ENCODE measurements around the gene CHPF. TPM values are rescaled to one million over a fixed set of nuclear protein-coding genes. Genes with fewer than 3 reads are reported as not detected.

The CHPF gene
- total and polyA plus RNA-seq, 10 of the 15 experiments (the other 5 are each of a cell fraction or from before 2014, with no cell fraction given), result 0.09 to 17.4 (median 8.3) TPM; not detected in 1

DNA sequence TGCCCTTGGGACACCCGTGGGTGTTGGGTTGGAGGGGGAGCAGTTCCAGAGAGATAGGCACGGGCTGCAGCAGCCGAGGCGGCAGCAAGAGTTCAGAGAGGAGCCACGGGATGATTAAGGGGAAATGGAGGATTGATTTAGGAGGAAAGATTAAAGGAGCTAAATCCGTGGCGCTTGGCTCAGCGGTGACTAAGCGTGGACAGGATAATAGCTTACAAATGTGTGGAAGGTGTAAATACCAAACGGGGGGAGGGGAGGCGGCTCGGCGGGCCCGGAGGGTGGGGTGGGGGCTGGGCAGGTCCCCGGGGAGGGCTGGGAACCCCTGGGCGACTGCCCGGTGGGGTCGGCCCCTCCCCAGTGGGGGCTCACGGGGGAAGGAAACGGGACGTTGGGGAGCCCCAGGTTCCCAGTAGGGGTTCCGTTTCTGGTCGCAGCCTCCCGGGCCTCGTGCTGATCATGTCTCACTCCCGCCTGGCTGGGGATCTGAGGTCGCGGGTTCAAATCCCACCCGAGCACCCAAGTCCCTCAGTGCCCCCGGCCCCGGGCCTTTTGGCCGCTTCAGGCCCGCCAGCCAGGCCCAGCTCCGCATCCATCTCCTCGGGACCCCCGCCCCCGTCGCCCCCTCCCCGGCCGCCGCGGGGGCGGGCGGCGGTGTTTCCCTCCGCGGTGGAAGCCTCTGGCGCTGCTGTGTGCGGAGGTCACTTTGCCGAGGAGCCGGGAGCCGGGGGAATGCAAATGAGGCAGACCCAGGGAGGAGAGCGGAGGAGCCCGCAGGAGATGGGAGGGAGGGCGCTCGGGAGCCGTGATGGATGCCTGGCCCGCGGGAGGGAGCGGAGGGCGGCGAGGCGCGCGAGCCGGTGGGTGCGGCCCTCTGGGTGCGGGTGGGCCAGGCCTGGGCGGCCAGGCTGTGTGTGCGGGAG, 21.2 kb downstream of the CHPF start:
- ATAC-seq (no peak), FAIRE-seq (no peak), DNase-seq (ENCODE audit: low read depth, low spot score) (no peak)
- WGBS (ENCODE audit: insufficient coverage, insufficient replicate concordance, low lambda C conversion rate, missing lambda C conversion rate), result 6% methylated on average over 32 of the region's 70 CpGs
- CTCF ChIA-PET, result interaction anchor here (1.2 to 10.8 kb wide), 2 partner anchors 18 to 26 kb away, joined by 3 to 224 read pairs; partner anchors contain the start of gene GMPPA
- no peak overlapping the region for H3K9ac ChIP-seq (ENCODE audit: control insufficient read depth, insufficient read depth, low read length)
- H3K4me2 ChIP-seq (ENCODE audit: control insufficient read depth, insufficient read depth), result no peak overlapping the region
- POLR2A ChIA-PET, result no interaction called here
- no peaks in the 10 kb centered on the region for H3K4me1 ChIP-seq (ENCODE audit: control insufficient read depth, insufficient read depth, low read length)
- H3K27ac ChIP-seq (ENCODE audit: control insufficient read depth, insufficient read depth), result no peak overlapping the region
- H3K27me3 ChIP-seq (replicated peaks in 1 of 2; ENCODE audit: control insufficient read depth in 2 of 2, insufficient read depth in 2 of 2, low read length in 1 of 2), result peaks cover 18% of the 10 kb centered on the region in 2 experiments
- H3K9me3 ChIP-seq (replicated peaks; ENCODE audit: control insufficient read depth, insufficient read depth, low read length), result no peaks in the 10 kb centered on the region
- in situ Hi-C loops (cut with MboI) (no loop called here), intact Hi-C loops (cut with micrococcal nuclease; ENCODE audit: unreplicated experiment) (no loop called here)
- SMC1A ChIA-PET (ENCODE audit: uncharacterized antibody, unreplicated experiment), result interaction anchor here (0.9 kb wide), 1 partner anchor 8 kb away, joined by 3 read pairs; no protein-coding TSS in a partner anchor
- H3K79me2 ChIP-seq (ENCODE audit: control insufficient read depth, insufficient read depth, low read length), result no peaks in the 10 kb centered on the region
- no peak overlapping the region for H3K4me3 ChIP-seq
- no peaks in the 10 kb centered on the region for H3K36me3 ChIP-seq (ENCODE audit: control insufficient read depth in 2 of 2, insufficient read depth in 2 of 2, low read length in 1 of 2)
- RAD21 ChIA-PET (ENCODE audit: unreplicated experiment), result no interaction called here
- no TSS peak for BruUV-seq (replicated peaks)
- H2AFZ ChIP-seq (ENCODE audit: control insufficient read depth, low read depth, low read length), result no peak overlapping the region
- TF ChIP-seq SUZ12 (IDR thresholded peaks at IDR 0.05; ENCODE audit: unreplicated experiment) (peak; percentile 91), STAT3 (IDR thresholded peaks at IDR 0.05; ENCODE audit: low read depth, low read length) (no peak)
- H4K20me1 ChIP-seq (ENCODE audit: control insufficient read depth, insufficient read depth), result no peaks in the 10 kb centered on the region

DNA sequence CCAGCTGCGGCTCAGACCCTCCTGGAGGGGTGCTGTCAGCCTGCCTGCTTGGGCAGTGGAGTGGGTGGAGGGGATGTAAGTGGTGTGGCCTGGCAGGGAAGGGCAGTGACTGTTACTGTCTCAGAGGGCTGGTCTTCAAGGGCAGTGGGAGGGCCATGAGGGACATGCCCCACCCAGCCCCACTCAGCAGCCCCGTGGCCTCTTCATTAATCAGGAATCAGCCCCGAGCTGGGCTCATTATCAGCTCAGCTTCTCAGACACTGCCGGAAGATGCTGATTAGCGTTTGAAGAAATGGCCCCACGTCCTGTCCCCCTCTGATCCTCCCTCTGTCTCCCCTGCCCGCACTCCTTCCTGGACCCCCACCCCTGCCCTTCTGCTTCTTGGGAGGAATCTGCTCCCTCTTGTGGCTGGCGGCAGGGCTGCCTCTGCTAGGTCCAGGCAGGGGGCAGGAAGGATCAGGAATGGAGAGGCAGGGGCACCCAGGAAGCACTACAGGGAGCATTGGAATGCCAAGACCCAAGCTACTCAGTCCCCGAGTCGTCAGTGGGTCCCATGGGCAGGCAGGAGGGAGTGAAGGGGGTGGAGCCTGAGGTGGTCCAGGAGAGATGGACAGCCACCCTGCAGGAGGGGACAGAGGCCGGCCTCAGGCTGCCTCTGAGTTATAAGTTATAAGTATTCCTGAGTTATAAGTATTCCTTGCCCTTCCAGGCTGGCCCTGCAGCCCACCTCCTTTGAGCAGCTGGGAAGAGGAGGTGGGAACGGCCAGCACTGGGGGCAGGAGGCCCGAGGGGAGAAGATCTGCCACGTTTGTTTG, 22.3 kb downstream of the CHPF start:
- Histone ChIP-seq H3K36me3 (ENCODE audit: control insufficient read depth in 2 of 2, insufficient read depth in 2 of 2, low read length in 1 of 2) (no peaks in the 10 kb centered on the region), H4K20me1 (ENCODE audit: control insufficient read depth, insufficient read depth) (no peaks in the 10 kb centered on the region), H3K79me2 (ENCODE audit: control insufficient read depth, insufficient read depth, low read length) (no peaks in the 10 kb centered on the region), H3K4me2 (ENCODE audit: control insufficient read depth, insufficient read depth) (no peak overlapping the region), H3K9ac (ENCODE audit: control insufficient read depth, insufficient read depth, low read length) (no peak overlapping the region), H3K27ac (ENCODE audit: control insufficient read depth, insufficient read depth) (no peak overlapping the region), H3K9me3 (replicated peaks; ENCODE audit: control insufficient read depth, insufficient read depth, low read length) (no peaks in the 10 kb centered on the region), H3K4me1 (ENCODE audit: control insufficient read depth, insufficient read depth, low read length) (no peaks in the 10 kb centered on the region), H2AFZ (ENCODE audit: control insufficient read depth, low read depth, low read length) (no peak overlapping the region), H3K27me3 (replicated peaks in 1 of 2; ENCODE audit: control insufficient read depth in 2 of 2, insufficient read depth in 2 of 2, low read length in 1 of 2) (peaks cover 16 to 20% of the 10 kb centered on the region in 2 experiments), H3K4me3 (no peak overlapping the region)
- BruUV-seq (replicated peaks), result no TSS peak
- 9% methylated on average over 8 of the region's 14 CpGs for WGBS (ENCODE audit: insufficient coverage, insufficient replicate concordance, low lambda C conversion rate, missing lambda C conversion rate)
- ChIA-PET CTCF (interaction anchor here (1.0 to 2.3 kb wide), 4 partner anchors 9 to 119 kb away, joined by 3 to 9 read pairs (median 4); no protein-coding TSS in a partner anchor), SMC1A (ENCODE audit: uncharacterized antibody, unreplicated experiment) (interaction anchor here (0.9 kb wide), 1 partner anchor 9 kb away, joined by 3 read pairs; no protein-coding TSS in a partner anchor), POLR2A (no interaction called here), RAD21 (ENCODE audit: unreplicated experiment) (no interaction called here)
- ATAC-seq (peak; percentile 62), DNase-seq (ENCODE audit: low read depth, low spot score) (no peak), FAIRE-seq (no peak)
- TF ChIP-seq, protein P1, sequence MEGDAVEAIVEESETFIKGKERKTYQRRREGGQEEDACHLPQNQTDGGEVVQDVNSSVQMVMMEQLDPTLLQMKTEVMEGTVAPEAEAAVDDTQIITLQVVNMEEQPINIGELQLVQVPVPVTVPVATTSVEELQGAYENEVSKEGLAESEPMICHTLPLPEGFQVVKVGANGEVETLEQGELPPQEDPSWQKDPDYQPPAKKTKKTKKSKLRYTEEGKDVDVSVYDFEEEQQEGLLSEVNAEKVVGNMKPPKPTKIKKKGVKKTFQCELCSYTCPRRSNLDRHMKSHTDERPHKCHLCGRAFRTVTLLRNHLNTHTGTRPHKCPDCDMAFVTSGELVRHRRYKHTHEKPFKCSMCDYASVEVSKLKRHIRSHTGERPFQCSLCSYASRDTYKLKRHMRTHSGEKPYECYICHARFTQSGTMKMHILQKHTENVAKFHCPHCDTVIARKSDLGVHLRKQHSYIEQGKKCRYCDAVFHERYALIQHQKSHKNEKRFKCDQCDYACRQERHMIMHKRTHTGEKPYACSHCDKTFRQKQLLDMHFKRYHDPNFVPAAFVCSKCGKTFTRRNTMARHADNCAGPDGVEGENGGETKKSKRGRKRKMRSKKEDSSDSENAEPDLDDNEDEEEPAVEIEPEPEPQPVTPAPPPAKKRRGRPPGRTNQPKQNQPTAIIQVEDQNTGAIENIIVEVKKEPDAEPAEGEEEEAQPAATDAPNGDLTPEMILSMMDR (IDR thresholded peaks at IDR 0.05 in 2 of 3, conservative IDR thresholded peaks at IDR 0.05 in 1 of 3; ENCODE audit: control insufficient read depth in 2 of 3, extremely low read depth in 1 of 3, insufficient read depth in 1 of 3, low read depth in 3 of 3, low read length in 3 of 3), result peak; percentile 16 to 40 (median 29); a peak in 4 of 6 replicates
- TF ChIP-seq RB1 (IDR thresholded peaks at IDR 0.05; ENCODE audit: borderline replicate concordance), result no peak
- intact Hi-C loops (cut with micrococcal nuclease; ENCODE audit: unreplicated experiment) (no loop called here), in situ Hi-C loops (cut with MboI) (no loop called here)

All from GM12878 (cell line).